SK-N-SH treated with all-trans-retinoic acid at 6 μM for 48 hours (cell line): Measurements from ENCODE around the gene GCSH.
A peak's percentile ranks its signal among the peaks of the same experiment; 100 is the strongest.

ENCODE experiments used
- ATAC-seq: fragments of 200-7000 bp; cut with Tn5 transposase; 3 replicates; pipeline ENCODE4 v1.9.1; 2020; ENCODE audit warnings: mild to moderate bottlenecking, moderate library complexity
- ARNTL ChIP-seq: fragments of 450-650 bp; formaldehyde crosslinking; IDR thresholded peaks from 2 replicates; pipeline ENCODE4 v1.5.0; 2020; ENCODE audit warnings: low read depth, mild to moderate bottlenecking, moderate library complexity, borderline replicate concordance
- BACH2 ChIP-seq: fragments of 250-450 bp; sonication (Bioruptor Pico); IDR thresholded peaks from 2 replicates; pipeline ENCODE4 v1.9.0; 2021; ENCODE audit warnings: mild to moderate bottlenecking, borderline replicate concordance
- CREB5 ChIP-seq: fragments of 250-450 bp; sonication (Bioruptor Pico); IDR thresholded peaks from 2 replicates; pipeline ENCODE4 v1.5.1; 2020; ENCODE audit warnings: low read depth, mild to moderate bottlenecking, moderate library complexity
- CSDC2 ChIP-seq: fragments of 250-450 bp; sonication (Bioruptor Pico); IDR thresholded peaks from 2 replicates; pipeline ENCODE4 v1.5.0; 2020; ENCODE audit warnings: mild to moderate bottlenecking, moderate library complexity
- CSRNP3 ChIP-seq: fragments of 250-450 bp; sonication (Bioruptor Pico); IDR thresholded peaks from 2 replicates; pipeline ENCODE4 v1.5.1; 2021; ENCODE audit warnings: mild to moderate bottlenecking, moderate library complexity
- ESRRG ChIP-seq: fragments of 250-450 bp; sonication (Bioruptor Pico); IDR thresholded peaks from 2 replicates; pipeline ENCODE4 v1.6.1; 2021; ENCODE audit warnings: mild to moderate bottlenecking
- OSR1 ChIP-seq: fragments of 250-450 bp; sonication (Bioruptor Pico); IDR thresholded peaks from 2 replicates; pipeline ENCODE4 v1.8.0; 2022; ENCODE audit warnings: moderate library complexity, mild to moderate bottlenecking, inconsistent platforms
- PATZ1 ChIP-seq: fragments of 250-450 bp; sonication (Bioruptor Pico); IDR thresholded peaks from 2 replicates; pipeline ENCODE4 v1.8.0; 2020; ENCODE audit warnings: mild to moderate bottlenecking, moderate library complexity, borderline replicate concordance
- POU6F1 ChIP-seq: fragments of 250-450 bp; sonication (Bioruptor Pico); IDR thresholded peaks from 2 replicates; pipeline ENCODE4 v1.8.0; 2021; ENCODE audit warnings: low read depth, mild to moderate bottlenecking, moderate library complexity, borderline replicate concordance
- PPARA ChIP-seq: fragments of 250-450 bp; sonication (Bioruptor Pico); IDR thresholded peaks from 2 replicates; pipeline ENCODE4 v1.5.0; 2020; ENCODE audit warnings: mild to moderate bottlenecking, borderline replicate concordance
- RARB ChIP-seq: fragments of 250-450 bp; sonication (Bioruptor Pico); IDR thresholded peaks from 2 replicates; pipeline ENCODE4 v1.8.0; 2021; ENCODE audit warnings: mild to moderate bottlenecking, moderate library complexity
- SNAI2 ChIP-seq: fragments of 250-450 bp; sonication (Bioruptor Pico); IDR thresholded peaks from 2 replicates; pipeline ENCODE4 v1.5.0; 2020; ENCODE audit warnings: mild to moderate bottlenecking, moderate library complexity
- TCF4 ChIP-seq: fragments of 250-450 bp; sonication (Bioruptor Pico); IDR thresholded peaks from 2 replicates; pipeline ENCODE4 v1.8.0; 2021; ENCODE audit warnings: mild to moderate bottlenecking, moderate library complexity, borderline replicate concordance
- TOX ChIP-seq: fragments of 250-450 bp; sonication (Bioruptor Pico); IDR thresholded peaks from 2 replicates; pipeline ENCODE4 v1.8.0; 2021; ENCODE audit warnings: mild to moderate bottlenecking, moderate library complexity, borderline replicate concordance
- ZC3H10 ChIP-seq: fragments of 250-450 bp; sonication (Bioruptor Pico); IDR thresholded peaks from 2 replicates; pipeline ENCODE4 v1.5.1; 2021; ENCODE audit warnings: mild to moderate bottlenecking, moderate library complexity
- ZNF565 ChIP-seq: fragments of 450-650 bp; formaldehyde crosslinking; conservative IDR thresholded peaks from 2 replicates; pipeline ENCODE4 v1.5.0; 2020; ENCODE audit warnings: low read depth, mild to moderate bottlenecking, moderate library complexity
- ZNF70 ChIP-seq: fragments of 450-650 bp; formaldehyde crosslinking; IDR thresholded peaks from 2 replicates; pipeline ENCODE4 v1.5.0; 2020; ENCODE audit warnings: mild to moderate bottlenecking, moderate library complexity
- ZNF8 ChIP-seq: fragments of 450-650 bp; formaldehyde crosslinking; IDR thresholded peaks from 2 replicates; pipeline ENCODE4 v1.5.0; 2020; ENCODE audit warnings: mild to moderate bottlenecking, moderate library complexity
- TF ChIP-seq, protein P1 (sequence below): fragments of 250-450 bp; sonication (Bioruptor Pico); IDR thresholded peaks from 2 replicates; pipeline ENCODE4 v1.5.0; 2020; ENCODE audit warnings: mild to moderate bottlenecking, moderate library complexity

GCSH gene

GRCh38 chr16:81076566-81077075, 19.6 kb downstream of the GCSH start:
- peak; percentile 93 for ATAC-seq
- no peak for TF ChIP-seq ESRRG (CRISPR knock-in tag)
- TF ChIP-seq OSR1 (CRISPR knock-in tag) = no peak
- TF ChIP-seq TOX (CRISPR knock-in tag) = no peak
- TF ChIP-seq CSRNP3 (CRISPR knock-in tag) = no peak
- no peak for TF ChIP-seq PPARA (CRISPR knock-in tag)
- no peak for TF ChIP-seq ZNF8 (CRISPR knock-in tag)
- no peak for TF ChIP-seq CREB5
- TF ChIP-seq PATZ1 (CRISPR knock-in tag) = no peak
- TF ChIP-seq, all 23 proteins: peak for 0

GRCh38 chr16:81073560-81074330, 22.4 kb downstream of the GCSH start:
- no peak for ATAC-seq
- no peak for TF ChIP-seq CSRNP3 (CRISPR knock-in tag)
- TF ChIP-seq PPARA (CRISPR knock-in tag) = no peak
- TF ChIP-seq OSR1 (CRISPR knock-in tag) = no peak

DNA sequence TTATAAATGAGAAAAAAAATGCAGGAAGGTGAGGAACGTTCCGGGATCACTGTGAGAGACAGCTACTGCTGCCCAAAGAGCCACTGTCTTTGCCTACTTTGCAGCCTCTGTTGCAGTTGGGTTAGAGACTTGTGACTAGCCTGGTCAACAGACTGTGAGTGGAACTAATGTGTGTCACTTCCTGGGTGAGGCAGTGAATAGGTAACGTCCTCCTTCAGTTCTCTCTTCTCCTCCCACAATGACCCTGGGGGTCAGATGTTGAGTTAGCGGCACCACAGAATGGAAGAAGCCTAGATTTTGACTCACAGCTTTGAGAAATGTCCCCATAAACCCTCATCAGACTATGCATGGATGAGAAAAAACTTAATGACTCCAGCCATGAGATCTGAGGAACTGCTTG, 24.4 kb downstream of the GCSH start:
- ATAC-seq = no peak

More for the DNA sequence above, 24.4 kb downstream of the GCSH start:
- TF ChIP-seq PPARA (CRISPR knock-in tag) = no peak
- TF ChIP-seq OSR1 (CRISPR knock-in tag) = no peak
- TF ChIP-seq ZNF70 (CRISPR knock-in tag) = no peak
- no peak for TF ChIP-seq RARB (CRISPR knock-in tag)
- no peak for TF ChIP-seq ESRRG (CRISPR knock-in tag)
- no peak for TF ChIP-seq CSDC2 (CRISPR knock-in tag)
- TF ChIP-seq ZC3H10 = no peak
- TF ChIP-seq TCF4 (CRISPR knock-in tag) = no peak
- TF ChIP-seq ZNF8 (CRISPR knock-in tag) = no peak
- no peak for TF ChIP-seq SNAI2 (CRISPR knock-in tag)
- TF ChIP-seq POU6F1 (CRISPR knock-in tag) = no peak
- no peak for TF ChIP-seq ARNTL
- TF ChIP-seq, protein P1, sequence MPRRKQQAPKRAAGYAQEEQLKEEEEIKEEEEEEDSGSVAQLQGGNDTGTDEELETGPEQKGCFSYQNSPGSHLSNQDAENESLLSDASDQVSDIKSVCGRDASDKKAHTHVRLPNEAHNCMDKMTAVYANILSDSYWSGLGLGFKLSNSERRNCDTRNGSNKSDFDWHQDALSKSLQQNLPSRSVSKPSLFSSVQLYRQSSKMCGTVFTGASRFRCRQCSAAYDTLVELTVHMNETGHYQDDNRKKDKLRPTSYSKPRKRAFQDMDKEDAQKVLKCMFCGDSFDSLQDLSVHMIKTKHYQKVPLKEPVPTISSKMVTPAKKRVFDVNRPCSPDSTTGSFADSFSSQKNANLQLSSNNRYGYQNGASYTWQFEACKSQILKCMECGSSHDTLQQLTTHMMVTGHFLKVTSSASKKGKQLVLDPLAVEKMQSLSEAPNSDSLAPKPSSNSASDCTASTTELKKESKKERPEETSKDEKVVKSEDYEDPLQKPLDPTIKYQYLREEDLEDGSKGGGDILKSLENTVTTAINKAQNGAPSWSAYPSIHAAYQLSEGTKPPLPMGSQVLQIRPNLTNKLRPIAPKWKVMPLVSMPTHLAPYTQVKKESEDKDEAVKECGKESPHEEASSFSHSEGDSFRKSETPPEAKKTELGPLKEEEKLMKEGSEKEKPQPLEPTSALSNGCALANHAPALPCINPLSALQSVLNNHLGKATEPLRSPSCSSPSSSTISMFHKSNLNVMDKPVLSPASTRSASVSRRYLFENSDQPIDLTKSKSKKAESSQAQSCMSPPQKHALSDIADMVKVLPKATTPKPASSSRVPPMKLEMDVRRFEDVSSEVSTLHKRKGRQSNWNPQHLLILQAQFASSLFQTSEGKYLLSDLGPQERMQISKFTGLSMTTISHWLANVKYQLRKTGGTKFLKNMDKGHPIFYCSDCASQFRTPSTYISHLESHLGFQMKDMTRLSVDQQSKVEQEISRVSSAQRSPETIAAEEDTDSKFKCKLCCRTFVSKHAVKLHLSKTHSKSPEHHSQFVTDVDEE (CRISPR knock-in tag) = no peak
- TF ChIP-seq ZNF565 (CRISPR knock-in tag) = no peak
- no peak for TF ChIP-seq BACH2 (CRISPR knock-in tag)
